Neural progenitor cell (in vitro differentiated cells): Measurements from ENCODE around the gene PTPRG. TPM values are rescaled to one million over a fixed set of nuclear protein-coding genes. Genes with fewer than 3 reads are reported as not detected.

Experiments used
- DNase-seq: peaks from one replicate; pipeline ENCODE4 v3.0.0-alpha.2; 2016; ENCODE audit warnings: low spot score
- H2AFZ ChIP-seq: fragments of 200-600 bp; sonication (generic); replicated peaks from 2 replicates; pipeline ENCODE4 v1.6.1; 2016; ENCODE audit warnings: antibody characterized with exemption
- H3F3A ChIP-seq: fragments of 200-600 bp; sonication (generic); 2 replicates; pipeline ENCODE4 v1.6.1; 2016; ENCODE audit warnings: antibody characterized with exemption, low read depth
- H3K27ac ChIP-seq: fragments of 200-600 bp; sonication (generic); 2 replicates; pipeline ENCODE4 v1.5.1; 2016; ENCODE audit warnings: mild to moderate bottlenecking
- H3K27me3 ChIP-seq: fragments of 200-600 bp; sonication (generic); 2 replicates; pipeline ENCODE4 v1.6.1; 2016; ENCODE audit warnings: mild to moderate bottlenecking, moderate library complexity
- H3K36me3 ChIP-seq: fragments of 200-600 bp; sonication (generic); 2 replicates; pipeline ENCODE4 v1.5.1; 2016
- H3K4me1 ChIP-seq: fragments of 200-600 bp; sonication (generic); 2 replicates; pipeline ENCODE4 v1.6.1; 2016; ENCODE audit warnings: mixed run types
- H3K4me2 ChIP-seq: fragments of 200-600 bp; sonication (generic); 2 replicates; pipeline ENCODE4 v1.6.1; 2016
- H3K4me3 ChIP-seq: fragments of 200-600 bp; sonication (generic); 2 replicates; pipeline ENCODE4 v1.5.1; 2016
- H3K79me2 ChIP-seq: fragments of 200-600 bp; sonication (generic); 2 replicates; pipeline ENCODE4 v1.6.1; 2016; ENCODE audit warnings: low read depth
- H3K9ac ChIP-seq: fragments of 200-600 bp; sonication (generic); 2 replicates; pipeline ENCODE4 v1.6.1; 2016
- H3K9me3 ChIP-seq: fragments of 200-600 bp; sonication (generic); 2 replicates; pipeline ENCODE4 v1.5.1; 2016; ENCODE audit warnings: low read depth
- H4K20me1 ChIP-seq: fragments of 200-600 bp; sonication (generic); 2 replicates; pipeline ENCODE4 v1.6.1; 2016; ENCODE audit warnings: low read depth
- H3K27ac Mint-ChIP-seq: 3 replicates; pipeline ENCODE4 v1.8.0; 2021; ENCODE audit warnings: mixed read lengths
- H3K27me3 Mint-ChIP-seq: 2 replicates; pipeline ENCODE4 v1.8.0; 2022; ENCODE audit warnings: low read depth, mild to moderate bottlenecking, inconsistent platforms, moderate library complexity, mixed read lengths; ENCODE audit not compliant: insufficient read depth
- H3K36me3 Mint-ChIP-seq: 3 replicates; pipeline ENCODE4 v1.8.0; 2021; ENCODE audit warnings: mixed read lengths
- H3K4me1 Mint-ChIP-seq: 3 replicates; pipeline ENCODE4 v1.8.0; 2021; ENCODE audit warnings: mixed read lengths
- H3K4me3 Mint-ChIP-seq: 3 replicates; pipeline ENCODE4 v1.8.0; 2021; ENCODE audit warnings: mild to moderate bottlenecking, moderate library complexity, mixed read lengths
- H3K9me3 Mint-ChIP-seq: 3 replicates; pipeline ENCODE4 v1.8.0; 2020; ENCODE audit warnings: mixed read lengths
- CTCF ChIP-seq: fragments of 200-600 bp; sonication (generic); IDR thresholded peaks from 2 replicates; pipeline ENCODE4 v1.5.1; 2017; ENCODE audit warnings: antibody characterized with exemption, mild to moderate bottlenecking
- EZH2 ChIP-seq: fragments of 200-600 bp; sonication (generic); IDR thresholded peaks from 2 replicates; pipeline ENCODE4 v1.6.1; 2017; ENCODE audit warnings: antibody characterized with exemption, mild to moderate bottlenecking, moderate library complexity
- EZH2phosphoT487 ChIP-seq: fragments of 200-600 bp; sonication (generic); IDR thresholded peaks from 2 replicates; pipeline ENCODE4 v1.6.1; 2017; ENCODE audit warnings: antibody characterized with exemption
- total RNA-seq: library from RNA; depleted of rRNA; stranded (reverse); fragments of >200 nt; gene quantifications from 2 replicates; pipeline ENCODE4 v1.2.3, GENCODE V29; 2015; ENCODE audit warnings: low replicate concordance

Gene PTPRG
- total RNA-seq, 1 donor from 2014 or later: 65.3 TPM

- no peak overlapping the region for H3K4me2 ChIP-seq
- peaks cover 2% of the 10 kb centered on the region for H3K27me3 Mint-ChIP-seq
Measured at GRCh38 chr3:62164196-62164595, 602.8 kb downstream of the PTPRG start.

GRCh38 chr3:62164746-62165145 lies 603.4 kb downstream of the PTPRG start:
- Mint-ChIP-seq H3K4me1 (peaks cover 4% of the 10 kb centered on the region), H3K27me3 (peaks cover 2% of the 10 kb centered on the region), H3K36me3 (peaks cover 2% of the 10 kb centered on the region), H3K27ac (no peak overlapping the region), H3K4me3 (no peak overlapping the region), H3K9me3 (no peaks in the 10 kb centered on the region)
- no peak overlapping the region for H3K4me2 ChIP-seq
- no peaks in the 10 kb centered on the region for H3K27me3 ChIP-seq
- H3K9me3 ChIP-seq: no peaks in the 10 kb centered on the region
- H3K36me3 ChIP-seq: no peaks in the 10 kb centered on the region
- no peaks in the 10 kb centered on the region for H3K79me2 ChIP-seq
- no peak overlapping the region for H3K27ac ChIP-seq
- no peak overlapping the region for H3K4me3 ChIP-seq
- no peak overlapping the region for H2AFZ ChIP-seq
- no peak overlapping the region for H3K9ac ChIP-seq
- peaks cover under 1% of the 10 kb centered on the region for H3K4me1 ChIP-seq
- TF ChIP-seq EZH2: no peak
- no peak for TF ChIP-seq CTCF
- TF ChIP-seq EZH2phosphoT487: no peak
- H4K20me1 ChIP-seq: no peaks in the 10 kb centered on the region
- no peak for DNase-seq
- no peaks in the 10 kb centered on the region for H3F3A ChIP-seq

More at GRCh38 chr3:62164196-62164595, 602.8 kb downstream of the PTPRG start:
- H2AFZ ChIP-seq: no peak overlapping the region
- H3K27ac ChIP-seq: no peak overlapping the region
- Mint-ChIP-seq H3K9me3 (no peaks in the 10 kb centered on the region), H3K27ac (no peak overlapping the region), H3K4me3 (no peak overlapping the region), H3K4me1 (peaks cover 2% of the 10 kb centered on the region), H3K36me3 (peaks cover 2% of the 10 kb centered on the region)
- H3K36me3 ChIP-seq: no peaks in the 10 kb centered on the region
- no peak overlapping the region for H3K4me3 ChIP-seq
- H3K9ac ChIP-seq: no peak overlapping the region
- H4K20me1 ChIP-seq: no peaks in the 10 kb centered on the region
- no peaks in the 10 kb centered on the region for H3K27me3 ChIP-seq
- H3F3A ChIP-seq: no peaks in the 10 kb centered on the region
- no peak for DNase-seq
- no peaks in the 10 kb centered on the region for H3K9me3 ChIP-seq
- TF ChIP-seq EZH2 (no peak), EZH2phosphoT487 (no peak), CTCF (no peak)
- H3K4me1 ChIP-seq: no peaks in the 10 kb centered on the region
- H3K79me2 ChIP-seq: no peaks in the 10 kb centered on the region

- Histone ChIP-seq H3F3A (no peaks in the 10 kb centered on the region), H3K4me2 (no peak overlapping the region), H3K27me3 (no peaks in the 10 kb centered on the region), H3K4me3 (no peak overlapping the region), H3K27ac (no peak overlapping the region), H3K79me2 (no peaks in the 10 kb centered on the region), H3K36me3 (peaks cover 11% of the 10 kb centered on the region), H3K9me3 (no peaks in the 10 kb centered on the region), H3K4me1 (peaks cover 4% of the 10 kb centered on the region), H4K20me1 (no peaks in the 10 kb centered on the region), H2AFZ (no peak overlapping the region), H3K9ac (no peak overlapping the region)
- TF ChIP-seq CTCF: no peak
- peaks cover 11% of the 10 kb centered on the region for H3K36me3 Mint-ChIP-seq
- no peak overlapping the region for H3K4me3 Mint-ChIP-seq
- DNase-seq: no peak
- peaks cover 2% of the 10 kb centered on the region for H3K27me3 Mint-ChIP-seq
- H3K4me1 Mint-ChIP-seq: peaks cover 6% of the 10 kb centered on the region
- no peak overlapping the region for H3K27ac Mint-ChIP-seq
- H3K9me3 Mint-ChIP-seq: peaks cover 7% of the 10 kb centered on the region
Measured at GRCh38 chr3:62167566-62168262, 606.3 kb downstream of the PTPRG start.
